HL-60 (cell line): ENCODE measurements around the gene HS3ST2.

Experiments
- CTCF ChIP-seq: IDR thresholded peaks from one replicate; pipeline ENCODE4 v1.5.1; 2011; ENCODE audit warnings: low read length, control low read depth, inconsistent platforms; ENCODE audit not compliant: insufficient read depth
- GABPA ChIP-seq: IDR thresholded peaks from 2 replicates; pipeline ENCODE4 v1.6.1; 2012; ENCODE audit warnings: low read depth
- POLR2AphosphoS5 ChIP-seq: IDR thresholded peaks from 2 replicates; pipeline ENCODE4 v1.6.1; 2012; ENCODE audit warnings: low read depth
- REST ChIP-seq: IDR thresholded peaks from 2 replicates; pipeline ENCODE4 v1.6.1; 2012; ENCODE audit warnings: low read depth; ENCODE audit not compliant: insufficient replicate concordance
- SPI1 ChIP-seq: IDR thresholded peaks from 2 replicates; pipeline ENCODE4 v1.6.1; 2012; ENCODE audit warnings: low read depth, mild to moderate bottlenecking, borderline replicate concordance

- TF ChIP-seq POLR2AphosphoS5 (no peak), CTCF (no peak), GABPA (no peak), REST (no peak), SPI1 (no peak)
Measured at GRCh38 chr16:22887445-22887844, 73.5 kb downstream of the HS3ST2 start.
